Measurements from ENCODE around the gene TUBB3.
"Not testable (repeated sequence)": the region's sequence is repeated elsewhere in the genome, so short reads cannot be mapped to it uniquely, and the experiment has no call there.

TUBB3 gene

DNA sequence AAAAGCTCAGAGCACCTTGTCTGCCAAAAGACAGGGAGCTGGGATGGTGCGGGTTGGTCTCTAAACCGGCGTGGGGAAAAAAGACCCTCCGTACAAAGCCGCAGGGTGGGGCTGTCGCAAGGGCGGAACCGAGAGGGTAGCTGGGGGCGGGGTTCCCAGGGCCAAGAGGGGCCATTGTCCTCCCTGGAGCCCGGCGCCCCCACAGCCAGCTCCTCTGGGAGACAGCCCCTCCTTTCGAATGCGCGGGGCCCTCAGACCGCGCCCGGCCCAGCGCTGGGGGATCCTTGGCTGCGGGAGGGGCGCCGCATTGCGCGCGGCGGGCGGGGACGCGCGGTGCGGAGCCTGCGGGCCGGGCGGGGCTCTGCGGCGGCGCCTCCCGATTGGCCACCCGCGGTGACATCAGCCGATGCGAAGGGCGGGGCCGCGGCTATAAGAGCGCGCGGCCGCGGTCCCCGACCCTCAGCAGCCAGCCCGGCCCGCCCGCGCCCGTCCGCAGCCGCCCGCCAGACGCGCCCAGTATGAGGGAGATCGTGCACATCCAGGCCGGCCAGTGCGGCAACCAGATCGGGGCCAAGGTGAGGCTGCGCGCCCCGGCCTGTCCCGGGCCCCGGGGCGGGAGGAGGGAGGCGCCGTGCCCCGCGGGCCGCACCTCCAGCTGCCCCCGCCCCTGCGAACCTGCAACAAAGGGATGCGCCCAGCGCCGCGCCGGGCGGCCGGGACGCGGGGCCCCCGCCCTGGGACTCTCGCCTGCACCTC, at the start of gene TUBB3:
Gene TUBB3, plus strand, starts transcription at position 459 of the 756 bp plus-strand sequence. Its CDS starts 60 bp downstream, at position 519.
- peaks cover 14% of the 10 kb centered on the region for H3K4me1 ChIP-seq (ENCODE audit: control insufficient read depth, insufficient read depth, low read length)

GRCh38 chr16:89873972-89874689, 49.0 kb upstream of the TUBB3 start:
- WGBS (ENCODE audit: insufficient coverage, insufficient read length): no CpG with 5 or more reads among the region's 61 CpGs
- no peaks in the 10 kb centered on the region for H3K4me1 ChIP-seq (ENCODE audit: control insufficient read depth, insufficient read depth, low read length)
- H3K27ac ChIP-seq (ENCODE audit: low read length): no peak overlapping the region
- no peaks in the 10 kb centered on the region for H3K9me3 ChIP-seq (ENCODE audit: control insufficient read depth, insufficient read depth, low read length)
- H3K4me3 ChIP-seq (ENCODE audit: low read length): peak overlapping the region; percentile 67
- DNase-seq (ENCODE audit: low read depth, low spot score): peak; percentile 67
- no peaks in the 10 kb centered on the region for H3K27me3 ChIP-seq (ENCODE audit: control insufficient read depth, insufficient read depth, low read length)
- peaks cover 4% of the 10 kb centered on the region; the same call in 1 of the 2 replicates for H3K36me3 ChIP-seq (ENCODE audit: control insufficient read depth, insufficient read depth, low read length)

More for the DNA sequence above, at the start of gene TUBB3:
- no CpG with 5 or more reads among the region's 88 CpGs for WGBS (ENCODE audit: insufficient coverage, insufficient read length)
- DNase-seq (ENCODE audit: low read depth, low spot score): no peak
- peak within 1 kb of the TSS; percentile 39 for H3K4me3 ChIP-seq (ENCODE audit: low read length)
- no peaks in the 10 kb centered on the region; the same call in 1 of the 2 replicates for H3K36me3 ChIP-seq (ENCODE audit: control insufficient read depth, insufficient read depth, low read length)
- no peak within 1 kb of the TSS for H3K27ac ChIP-seq (ENCODE audit: low read length)
- no peaks in the 10 kb centered on the region for H3K27me3 ChIP-seq (ENCODE audit: control insufficient read depth, insufficient read depth, low read length)
- no peaks in the 10 kb centered on the region for H3K9me3 ChIP-seq (ENCODE audit: control insufficient read depth, insufficient read depth, low read length)

GRCh38 chr16:89879123-89879522, 44.0 kb upstream of the TUBB3 start:
- H3K36me3 ChIP-seq (ENCODE audit: control insufficient read depth, insufficient read depth, low read length): peaks cover 18% of the 10 kb centered on the region
- H3K4me1 ChIP-seq (ENCODE audit: control insufficient read depth, insufficient read depth, low read length): not testable (repeated sequence)
- no CpG with 5 or more reads among the region's 28 CpGs for WGBS (ENCODE audit: insufficient coverage, insufficient read length)

DNA sequence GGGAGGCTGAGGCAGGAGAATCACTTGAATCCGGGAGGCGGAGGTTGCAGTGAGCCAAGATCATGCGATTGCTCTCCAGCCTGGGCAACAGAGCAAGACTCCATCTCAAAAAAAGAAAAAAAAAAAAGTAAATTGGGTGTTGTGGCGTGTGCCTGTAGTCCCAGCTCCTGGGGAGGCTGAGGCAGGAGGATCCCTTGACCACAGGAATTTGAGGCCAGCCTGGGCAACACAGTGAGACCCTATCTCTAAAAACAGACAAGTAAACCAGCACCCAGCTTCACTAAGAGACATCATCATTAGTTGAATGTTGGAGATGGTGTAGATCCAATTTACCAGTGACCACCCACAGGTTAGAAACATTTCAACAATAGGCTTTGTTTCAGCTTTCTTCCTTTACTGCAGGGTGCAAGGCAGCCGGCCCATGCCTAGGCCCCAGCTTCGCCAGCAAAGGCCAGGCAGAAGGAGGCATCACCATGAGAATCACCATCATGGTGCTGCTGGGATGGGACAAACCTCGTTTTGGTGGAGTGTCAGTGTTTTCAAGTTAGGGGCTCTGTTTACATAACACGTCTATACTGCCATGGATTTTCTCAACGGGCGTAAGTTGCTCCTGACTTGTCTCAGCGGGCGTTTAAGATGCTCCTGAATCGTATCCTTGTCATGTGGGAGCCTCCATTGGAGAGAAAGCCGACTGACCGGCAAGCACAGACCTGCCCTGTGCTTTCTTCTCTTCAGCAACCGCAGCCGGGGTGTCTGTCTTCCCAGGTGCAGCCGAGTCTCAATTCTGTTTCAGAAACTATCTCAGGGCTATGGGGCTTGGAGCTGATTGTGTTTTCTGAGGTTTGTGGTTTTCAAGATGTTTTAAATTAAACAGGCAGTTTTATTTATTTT, 42.4 kb upstream of the TUBB3 start:
- WGBS (ENCODE audit: insufficient coverage, insufficient read length): no CpG with 5 or more reads among the region's 18 CpGs
- Histone ChIP-seq H3K27me3 (ENCODE audit: control insufficient read depth, insufficient read depth, low read length) (no peaks in the 10 kb centered on the region), H3K4me1 (ENCODE audit: control insufficient read depth, insufficient read depth, low read length) (no peaks in the 10 kb centered on the region), H3K4me3 (ENCODE audit: low read length) (no peak overlapping the region), H3K36me3 (ENCODE audit: control insufficient read depth, insufficient read depth, low read length) (peaks cover 20% of the 10 kb centered on the region), H3K27ac (ENCODE audit: low read length) (no peak overlapping the region), H3K9me3 (ENCODE audit: control insufficient read depth, insufficient read depth, low read length) (no peaks in the 10 kb centered on the region)
- DNase-seq (ENCODE audit: low read depth, low spot score): no peak

More at GRCh38 chr16:89879123-89879522, 44.0 kb upstream of the TUBB3 start:
- DNase-seq (ENCODE audit: low read depth, low spot score); H3K27me3 ChIP-seq (ENCODE audit: control insufficient read depth, insufficient read depth, low read length); H3K4me3 ChIP-seq (ENCODE audit: low read length); H3K27ac ChIP-seq (ENCODE audit: low read length); H3K9me3 ChIP-seq (ENCODE audit: control insufficient read depth, insufficient read depth, low read length): not testable (repeated sequence)

DNA sequence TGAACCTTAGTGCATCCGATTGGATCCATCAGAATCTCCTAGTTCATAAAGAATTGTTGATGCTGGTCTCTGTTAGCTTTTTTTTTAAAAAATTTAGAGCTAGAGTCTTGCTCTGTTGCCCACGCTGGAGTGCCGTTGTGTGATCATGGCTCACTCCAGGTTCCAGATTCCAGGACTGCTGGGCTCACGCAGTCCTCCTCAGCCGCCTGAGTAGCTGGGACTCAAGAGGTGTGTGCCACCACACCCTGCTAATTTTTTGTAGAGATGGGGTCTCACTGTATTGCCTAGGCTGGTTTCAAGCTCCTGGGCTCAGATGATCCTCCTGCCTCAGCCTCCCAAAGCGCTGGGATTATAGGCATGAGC, 41.8 kb upstream of the TUBB3 start:
- DNase-seq (ENCODE audit: low read depth, low spot score): no peak
- no peaks in the 10 kb centered on the region for H3K4me1 ChIP-seq (ENCODE audit: control insufficient read depth, insufficient read depth, low read length)
- no peaks in the 10 kb centered on the region for H3K27me3 ChIP-seq (ENCODE audit: control insufficient read depth, insufficient read depth, low read length)
- peaks cover 20% of the 10 kb centered on the region for H3K36me3 ChIP-seq (ENCODE audit: control insufficient read depth, insufficient read depth, low read length)
- no peaks in the 10 kb centered on the region for H3K9me3 ChIP-seq (ENCODE audit: control insufficient read depth, insufficient read depth, low read length)
- no peak overlapping the region for H3K4me3 ChIP-seq (ENCODE audit: low read length)
- H3K27ac ChIP-seq (ENCODE audit: low read length): no peak overlapping the region
- WGBS (ENCODE audit: insufficient coverage, insufficient read length): no CpG with 5 or more reads among the region's 6 CpGs

GRCh38 chr16:89883346-89884040, 39.6 kb upstream of the TUBB3 start:
- no peak for DNase-seq (ENCODE audit: low read depth, low spot score)
- no peak overlapping the region for H3K4me3 ChIP-seq (ENCODE audit: low read length)
- H3K27ac ChIP-seq (ENCODE audit: low read length): no peak overlapping the region
- no peaks in the 10 kb centered on the region for H3K4me1 ChIP-seq (ENCODE audit: control insufficient read depth, insufficient read depth, low read length)
- no peaks in the 10 kb centered on the region for H3K9me3 ChIP-seq (ENCODE audit: control insufficient read depth, insufficient read depth, low read length)
- no CpG with 5 or more reads among the region's 28 CpGs for WGBS (ENCODE audit: insufficient coverage, insufficient read length)
- H3K36me3 ChIP-seq (ENCODE audit: control insufficient read depth, insufficient read depth, low read length): peaks cover 28% of the 10 kb centered on the region
- H3K27me3 ChIP-seq (ENCODE audit: control insufficient read depth, insufficient read depth, low read length): no peaks in the 10 kb centered on the region

DNA sequence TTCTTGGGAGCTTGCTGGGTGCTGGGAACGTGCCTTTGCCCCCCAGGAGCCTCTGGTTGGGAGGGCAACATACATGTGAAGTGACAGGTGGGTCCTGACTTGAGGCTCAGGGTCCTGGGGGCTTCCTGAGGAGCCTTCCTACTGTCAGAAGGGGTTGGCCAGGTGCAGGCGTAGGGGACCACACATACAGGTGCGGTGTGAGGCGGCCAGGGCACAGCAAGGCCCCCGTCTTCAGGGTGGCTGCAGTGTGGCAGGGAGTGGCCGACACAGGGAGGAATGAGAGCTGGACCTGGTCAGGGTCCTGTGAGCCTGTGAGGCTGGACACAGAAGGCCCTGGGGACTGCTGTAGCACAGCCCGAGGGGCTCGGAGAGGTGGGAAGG, 39.1 kb upstream of the TUBB3 start:
- no peaks in the 10 kb centered on the region for H3K9me3 ChIP-seq (ENCODE audit: control insufficient read depth, insufficient read depth, low read length)
- no peak for DNase-seq (ENCODE audit: low read depth, low spot score)
- no peaks in the 10 kb centered on the region for H3K27me3 ChIP-seq (ENCODE audit: control insufficient read depth, insufficient read depth, low read length)
- H3K4me1 ChIP-seq (ENCODE audit: control insufficient read depth, insufficient read depth, low read length): no peaks in the 10 kb centered on the region
- WGBS (ENCODE audit: insufficient coverage, insufficient read length): no CpG with 5 or more reads among the region's 8 CpGs
- no peak overlapping the region for H3K4me3 ChIP-seq (ENCODE audit: low read length)
- no peak overlapping the region for H3K27ac ChIP-seq (ENCODE audit: low read length)
- peaks cover 26% of the 10 kb centered on the region for H3K36me3 ChIP-seq (ENCODE audit: control insufficient read depth, insufficient read depth, low read length)

GRCh38 chr16:89887243-89887642, 35.9 kb upstream of the TUBB3 start:
- Histone ChIP-seq H3K4me3 (ENCODE audit: low read length) (no peak overlapping the region), H3K27me3 (ENCODE audit: control insufficient read depth, insufficient read depth, low read length) (no peaks in the 10 kb centered on the region), H3K27ac (ENCODE audit: low read length) (no peak overlapping the region), H3K4me1 (ENCODE audit: control insufficient read depth, insufficient read depth, low read length) (no peaks in the 10 kb centered on the region), H3K36me3 (ENCODE audit: control insufficient read depth, insufficient read depth, low read length) (peaks cover 35% of the 10 kb centered on the region), H3K9me3 (ENCODE audit: control insufficient read depth, insufficient read depth, low read length) (no peaks in the 10 kb centered on the region)
- WGBS (ENCODE audit: insufficient coverage, insufficient read length): no CpG with 5 or more reads among the region's 14 CpGs
- DNase-seq (ENCODE audit: low read depth, low spot score): no peak

GRCh38 chr16:89890200-89890599, 32.9 kb upstream of the TUBB3 start:
- H3K4me1 ChIP-seq (ENCODE audit: control insufficient read depth, insufficient read depth, low read length): no peaks in the 10 kb centered on the region
- DNase-seq (ENCODE audit: low read depth, low spot score): no peak
- H3K9me3 ChIP-seq (ENCODE audit: control insufficient read depth, insufficient read depth, low read length): no peaks in the 10 kb centered on the region
- H3K27me3 ChIP-seq (ENCODE audit: control insufficient read depth, insufficient read depth, low read length): no peaks in the 10 kb centered on the region
- H3K4me3 ChIP-seq (ENCODE audit: low read length): no peak overlapping the region
- H3K36me3 ChIP-seq (ENCODE audit: control insufficient read depth, insufficient read depth, low read length): peaks cover 31% of the 10 kb centered on the region
- H3K27ac ChIP-seq (ENCODE audit: low read length): no peak overlapping the region
- no CpG with 5 or more reads among the region's 9 CpGs for WGBS (ENCODE audit: insufficient coverage, insufficient read length)

Data from iPS DF 6.9 (cell line).